ENCODE results near the gene GPANK1.
A peak's percentile ranks its signal among the peaks of the same experiment; 100 is the strongest.

GPANK1 gene

DNA sequence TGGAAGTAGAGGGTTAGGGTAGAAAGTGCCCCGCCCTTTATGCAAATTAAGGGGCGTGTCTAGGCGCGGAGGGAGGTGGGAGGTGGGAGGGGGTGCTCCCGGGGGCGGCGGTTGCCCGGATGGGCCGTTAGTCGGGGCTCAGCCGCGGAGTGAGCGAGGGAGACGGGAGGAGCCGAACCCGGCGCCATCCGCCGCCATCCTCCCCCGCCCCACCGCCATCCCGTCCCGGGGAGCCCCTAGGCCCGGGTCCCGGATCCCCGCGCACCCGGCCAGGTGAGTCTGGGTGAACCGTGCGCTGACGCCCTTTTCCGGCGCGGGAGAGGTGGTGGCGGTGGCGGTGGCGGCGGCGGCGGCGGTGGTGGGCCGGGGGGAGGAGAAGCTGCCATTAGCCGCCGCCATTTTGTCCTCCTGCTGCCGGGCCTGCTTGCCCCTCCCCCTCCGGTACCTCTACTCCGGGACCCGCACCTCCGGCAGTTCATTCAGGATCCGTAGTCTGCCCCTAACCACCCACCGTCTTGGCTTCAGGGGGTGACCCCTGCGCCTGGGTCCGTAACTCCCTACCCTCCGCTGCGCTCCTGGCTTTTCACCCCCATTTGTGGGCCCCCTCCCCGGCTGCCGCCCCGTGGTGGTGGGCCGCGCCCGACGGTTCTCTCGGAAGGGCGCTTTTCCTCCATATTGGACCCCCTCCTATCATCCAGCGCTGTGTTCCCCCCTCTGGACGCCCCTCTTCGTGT lies 44.0 kb downstream of the GPANK1 start, which contains the start of gene PRRC2A:
Gene PRRC2A, plus strand, starts transcription at position 130 of the 734 bp plus-strand sequence. CDS start 2,075 bp downstream, outside the sequence.
- H3K4me2 ChIP-seq (ENCODE audit: low read length) = peak within 1 kb of the TSS; percentile 95
- H4K20me1 ChIP-seq (ENCODE audit: insufficient read depth, low read length) = peaks cover 18% of the 10 kb centered on the region
- H3K4me1 ChIP-seq (ENCODE audit: low read length) = peaks cover 14% of the 10 kb centered on the region
- H3K9ac ChIP-seq (ENCODE audit: low read length) = peak within 1 kb of the TSS; percentile 99
- 0 out of 2 replicates have a peak within 1 kb of the TSS, but pooled peaks have one; percentile 17 for H2AFZ ChIP-seq (ENCODE audit: low read depth, low read length)
- TF ChIP-seq, protein P1, sequence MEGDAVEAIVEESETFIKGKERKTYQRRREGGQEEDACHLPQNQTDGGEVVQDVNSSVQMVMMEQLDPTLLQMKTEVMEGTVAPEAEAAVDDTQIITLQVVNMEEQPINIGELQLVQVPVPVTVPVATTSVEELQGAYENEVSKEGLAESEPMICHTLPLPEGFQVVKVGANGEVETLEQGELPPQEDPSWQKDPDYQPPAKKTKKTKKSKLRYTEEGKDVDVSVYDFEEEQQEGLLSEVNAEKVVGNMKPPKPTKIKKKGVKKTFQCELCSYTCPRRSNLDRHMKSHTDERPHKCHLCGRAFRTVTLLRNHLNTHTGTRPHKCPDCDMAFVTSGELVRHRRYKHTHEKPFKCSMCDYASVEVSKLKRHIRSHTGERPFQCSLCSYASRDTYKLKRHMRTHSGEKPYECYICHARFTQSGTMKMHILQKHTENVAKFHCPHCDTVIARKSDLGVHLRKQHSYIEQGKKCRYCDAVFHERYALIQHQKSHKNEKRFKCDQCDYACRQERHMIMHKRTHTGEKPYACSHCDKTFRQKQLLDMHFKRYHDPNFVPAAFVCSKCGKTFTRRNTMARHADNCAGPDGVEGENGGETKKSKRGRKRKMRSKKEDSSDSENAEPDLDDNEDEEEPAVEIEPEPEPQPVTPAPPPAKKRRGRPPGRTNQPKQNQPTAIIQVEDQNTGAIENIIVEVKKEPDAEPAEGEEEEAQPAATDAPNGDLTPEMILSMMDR (IDR thresholded peaks at IDR 0.05; ENCODE audit: low read depth, low read length) = no peak
- peaks cover 46% of the 10 kb centered on the region for H3K79me2 ChIP-seq (ENCODE audit: low read length)
- peak within 1 kb of the TSS; percentile 95 for H3K27ac ChIP-seq (ENCODE audit: low read length)
- H3K27me3 ChIP-seq (ENCODE audit: low read depth, low read length) = no peaks in the 10 kb centered on the region
- peaks cover 37% of the 10 kb centered on the region for H3K36me3 ChIP-seq (replicated peaks; ENCODE audit: low read depth, low read length)
- no peaks in the 10 kb centered on the region for H3K9me3 ChIP-seq (ENCODE audit: insufficient read depth, low read length)
- H3K4me3 ChIP-seq (ENCODE audit: low read length) = peak within 1 kb of the TSS; percentile 98

DNA sequence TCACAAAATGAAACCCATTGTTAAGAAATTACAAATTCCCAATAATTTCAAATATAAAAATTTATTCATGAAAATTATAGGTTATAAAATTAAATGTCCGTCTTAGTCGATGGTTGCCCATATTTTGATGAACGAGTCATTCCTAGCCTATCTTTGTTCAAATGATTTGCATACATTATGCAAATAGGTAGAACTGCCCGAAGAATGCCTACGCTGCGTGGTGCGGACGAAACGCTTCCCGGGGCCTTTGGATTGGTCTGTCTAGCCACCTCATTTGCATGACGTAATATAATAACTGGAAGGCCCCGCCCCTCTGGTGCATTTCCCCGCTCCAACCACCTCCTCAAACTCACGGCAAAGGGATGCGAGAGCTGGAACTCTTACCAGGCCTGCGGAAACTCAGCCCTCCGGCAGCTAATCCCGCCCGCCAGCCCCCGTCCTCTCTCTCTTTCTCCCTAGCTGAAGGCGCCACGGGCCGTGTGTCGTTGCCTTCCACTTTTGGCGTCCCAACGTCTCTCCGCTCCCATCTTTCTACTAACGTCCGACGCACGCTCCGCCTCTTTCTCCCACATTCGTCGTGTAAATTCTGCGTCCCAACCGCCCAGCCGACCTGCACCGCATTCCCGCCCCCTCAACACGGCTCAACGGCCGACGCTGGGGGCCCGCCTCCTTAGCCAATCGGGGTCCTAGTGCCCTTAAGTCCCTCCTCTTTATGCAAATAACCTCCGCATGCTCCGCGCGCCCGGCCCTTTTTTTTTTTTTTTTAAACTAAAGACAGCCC lies 44.8 kb downstream of the GPANK1 start:
- H3K4me1 ChIP-seq (ENCODE audit: low read length) = peaks cover 18% of the 10 kb centered on the region
- TF ChIP-seq EZH2phosphoT487 (IDR thresholded peaks at IDR 0.05; ENCODE audit: low read depth) = no peak
- TF ChIP-seq, protein P1 (IDR thresholded peaks at IDR 0.05; ENCODE audit: low read depth, low read length) = no peak
- no peaks in the 10 kb centered on the region for H3K27me3 ChIP-seq (ENCODE audit: low read depth, low read length)
- peak overlapping the region; percentile 82 for H3K4me3 ChIP-seq (ENCODE audit: low read length)
- no peaks in the 10 kb centered on the region for H3K9me3 ChIP-seq (ENCODE audit: insufficient read depth, low read length)
- peak overlapping the region; percentile 95 for H3K27ac ChIP-seq (ENCODE audit: low read length)
- H2AFZ ChIP-seq (ENCODE audit: low read depth, low read length) = no peak overlapping the region
- H3K9ac ChIP-seq (ENCODE audit: low read length) = peak overlapping the region; percentile 75
- H4K20me1 ChIP-seq (ENCODE audit: insufficient read depth, low read length) = peaks cover 18% of the 10 kb centered on the region
- H3K79me2 ChIP-seq (ENCODE audit: low read length) = peaks cover 41% of the 10 kb centered on the region
- H3K4me2 ChIP-seq (ENCODE audit: low read length) = peak overlapping the region; percentile 73
- peaks cover 29% of the 10 kb centered on the region for H3K36me3 ChIP-seq (replicated peaks; ENCODE audit: low read depth, low read length)

DNA sequence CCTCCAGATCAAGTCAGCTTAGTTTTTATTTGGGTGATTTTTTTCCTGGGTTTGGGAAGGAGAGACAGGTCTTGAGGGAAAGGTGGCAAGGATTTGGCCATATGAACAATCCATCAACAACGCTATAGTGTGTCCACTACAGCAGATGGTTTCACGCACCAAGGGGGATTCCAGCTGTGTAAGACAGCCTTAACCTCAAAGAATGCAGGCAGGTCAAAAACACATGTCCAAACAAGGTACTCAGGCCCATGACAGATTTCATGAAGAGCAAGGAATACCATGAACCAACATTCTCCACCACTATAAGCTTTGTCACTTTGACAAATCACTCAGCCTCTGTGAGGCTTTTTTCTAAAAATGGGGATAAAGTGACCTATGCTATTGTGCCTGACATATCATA lies 47.8 kb downstream of the GPANK1 start:
- no peak overlapping the region for H3K9ac ChIP-seq (ENCODE audit: low read length)
- H3K4me3 ChIP-seq (ENCODE audit: low read length) = no peak overlapping the region
- peaks cover 5% of the 10 kb centered on the region for H4K20me1 ChIP-seq (ENCODE audit: insufficient read depth, low read length)
- peaks cover 5% of the 10 kb centered on the region for H3K36me3 ChIP-seq (replicated peaks; ENCODE audit: low read depth, low read length)
- no peak overlapping the region for H3K27ac ChIP-seq (ENCODE audit: low read length)
- H3K9me3 ChIP-seq (ENCODE audit: insufficient read depth, low read length) = no peaks in the 10 kb centered on the region
- no peaks in the 10 kb centered on the region for H3K27me3 ChIP-seq (ENCODE audit: low read depth, low read length)
- H3K4me2 ChIP-seq (ENCODE audit: low read length) = no peak overlapping the region
- TF ChIP-seq, protein P1 (IDR thresholded peaks at IDR 0.05; ENCODE audit: low read depth, low read length) = no peak
- TF ChIP-seq EZH2phosphoT487 (IDR thresholded peaks at IDR 0.05; ENCODE audit: low read depth) = no peak
- H2AFZ ChIP-seq (ENCODE audit: low read depth, low read length) = no peak overlapping the region
- peaks cover 23% of the 10 kb centered on the region for H3K4me1 ChIP-seq (ENCODE audit: low read length)
- H3K79me2 ChIP-seq (ENCODE audit: low read length) = peaks cover 15% of the 10 kb centered on the region

- H3K79me2 ChIP-seq (ENCODE audit: low read length) = peaks cover 2% of the 10 kb centered on the region; the same call in 1 of the 2 replicates
- H3K4me1 ChIP-seq (ENCODE audit: low read length) = peaks cover 17% of the 10 kb centered on the region
- H3K27ac ChIP-seq (ENCODE audit: low read length) = no peak overlapping the region
- H3K27me3 ChIP-seq (ENCODE audit: low read depth, low read length) = no peaks in the 10 kb centered on the region
- no peak overlapping the region for H3K9ac ChIP-seq (ENCODE audit: low read length)
- no peak overlapping the region for H3K4me3 ChIP-seq (ENCODE audit: low read length)
- H2AFZ ChIP-seq (ENCODE audit: low read depth, low read length) = no peak overlapping the region
- H3K36me3 ChIP-seq (replicated peaks; ENCODE audit: low read depth, low read length) = no peaks in the 10 kb centered on the region
- H4K20me1 ChIP-seq (ENCODE audit: insufficient read depth, low read length) = no peaks in the 10 kb centered on the region
- TF ChIP-seq, protein P1 (IDR thresholded peaks at IDR 0.05; ENCODE audit: low read depth, low read length) = no peak
- no peak for TF ChIP-seq EZH2phosphoT487 (IDR thresholded peaks at IDR 0.05; ENCODE audit: low read depth)
- H3K4me2 ChIP-seq (ENCODE audit: low read length) = no peak overlapping the region
- no peaks in the 10 kb centered on the region for H3K9me3 ChIP-seq (ENCODE audit: insufficient read depth, low read length)
Measured at GRCh38 chr6:31615748-31616147, 49.0 kb downstream of the GPANK1 start.

Data from OCI-LY3 (cell line).